ENCODE measurements around the gene CEP112.

Gene CEP112

GRCh38 chr17:66152756-66153155 is 39.2 kb downstream of the CEP112 start:
- Histone ChIP-seq H3K27ac (ENCODE audit: low read depth, low read length) (no peak overlapping the region), H3F3A (ENCODE audit: insufficient read depth) (no peaks in the 10 kb centered on the region), H3K79me2 (ENCODE audit: insufficient read depth, low read length) (no peaks in the 10 kb centered on the region), H3K4me2 (ENCODE audit: low read depth, low read length, poor library complexity, severe bottlenecking) (no peak overlapping the region), H3K9ac (ENCODE audit: low read length) (no peak overlapping the region), H3K27me3 (ENCODE audit: low read length) (no peaks in the 10 kb centered on the region), H2AFZ (ENCODE audit: low read depth, low read length, severe bottlenecking) (no peak overlapping the region), H4K20me1 (ENCODE audit: low read depth, low read length) (no peaks in the 10 kb centered on the region), H3K9me3 (ENCODE audit: insufficient read depth, low read length) (no peaks in the 10 kb centered on the region), H3K9me2 (replicated peaks; ENCODE audit: insufficient read depth, low read length) (no peaks in the 10 kb centered on the region), H3K4me3 (ENCODE audit: insufficient read depth, low read length, poor library complexity, severe bottlenecking) (no peak overlapping the region), H3K36me3 (ENCODE audit: low read length) (no peaks in the 10 kb centered on the region)
- TF ChIP-seq EZH2phosphoT487 (conservative IDR thresholded peaks at IDR 0.05; ENCODE audit: low read length) (no peak), CTCF (IDR thresholded peaks at IDR 0.05; ENCODE audit: insufficient read depth, low read length, poor library complexity, severe bottlenecking) (no peak)

GRCh38 chr17:66150708-66151107 is 41.2 kb downstream of the CEP112 start:
- no peaks in the 10 kb centered on the region for H4K20me1 ChIP-seq (ENCODE audit: low read depth, low read length)
- no peaks in the 10 kb centered on the region for H3K36me3 ChIP-seq (ENCODE audit: low read length)
- no peak overlapping the region for H2AFZ ChIP-seq (ENCODE audit: low read depth, low read length, severe bottlenecking)
- H3K9ac ChIP-seq (ENCODE audit: low read length) = no peak overlapping the region
- H3K9me3 ChIP-seq (ENCODE audit: insufficient read depth, low read length) = no peaks in the 10 kb centered on the region
- H3K79me2 ChIP-seq (ENCODE audit: insufficient read depth, low read length) = no peaks in the 10 kb centered on the region
- no peaks in the 10 kb centered on the region for H3F3A ChIP-seq (ENCODE audit: insufficient read depth)
- no peaks in the 10 kb centered on the region for H3K9me2 ChIP-seq (replicated peaks; ENCODE audit: insufficient read depth, low read length)
- no peak overlapping the region for H3K4me3 ChIP-seq (ENCODE audit: insufficient read depth, low read length, poor library complexity, severe bottlenecking)
- H3K4me2 ChIP-seq (ENCODE audit: low read depth, low read length, poor library complexity, severe bottlenecking) = no peak overlapping the region
- H3K27ac ChIP-seq (ENCODE audit: low read depth, low read length) = no peak overlapping the region
- no peaks in the 10 kb centered on the region for H3K27me3 ChIP-seq (ENCODE audit: low read length)
- TF ChIP-seq CTCF (IDR thresholded peaks at IDR 0.05; ENCODE audit: insufficient read depth, low read length, poor library complexity, severe bottlenecking) (no peak), EZH2phosphoT487 (conservative IDR thresholded peaks at IDR 0.05; ENCODE audit: low read length) (no peak)

GRCh38 chr17:66149562-66149961 is 42.4 kb downstream of the CEP112 start:
- Histone ChIP-seq H4K20me1 (ENCODE audit: low read depth, low read length) (no peaks in the 10 kb centered on the region), H3K9me2 (replicated peaks; ENCODE audit: insufficient read depth, low read length) (no peaks in the 10 kb centered on the region), H3K4me3 (ENCODE audit: insufficient read depth, low read length, poor library complexity, severe bottlenecking) (no peak overlapping the region), H3K27me3 (ENCODE audit: low read length) (no peaks in the 10 kb centered on the region), H3F3A (ENCODE audit: insufficient read depth) (no peaks in the 10 kb centered on the region), H3K9me3 (ENCODE audit: insufficient read depth, low read length) (no peaks in the 10 kb centered on the region), H3K79me2 (ENCODE audit: insufficient read depth, low read length) (no peaks in the 10 kb centered on the region), H3K27ac (ENCODE audit: low read depth, low read length) (no peak overlapping the region), H3K4me2 (ENCODE audit: low read depth, low read length, poor library complexity, severe bottlenecking) (no peak overlapping the region), H3K36me3 (ENCODE audit: low read length) (no peaks in the 10 kb centered on the region), H2AFZ (ENCODE audit: low read depth, low read length, severe bottlenecking) (no peak overlapping the region), H3K9ac (ENCODE audit: low read length) (no peak overlapping the region)
- TF ChIP-seq CTCF (IDR thresholded peaks at IDR 0.05; ENCODE audit: insufficient read depth, low read length, poor library complexity, severe bottlenecking) = no peak

- Histone ChIP-seq H2AFZ (ENCODE audit: low read depth, low read length, severe bottlenecking) (no peak overlapping the region), H3K27ac (ENCODE audit: low read depth, low read length) (no peak overlapping the region), H3K27me3 (ENCODE audit: low read length) (no peaks in the 10 kb centered on the region), H3K9ac (ENCODE audit: low read length) (no peak overlapping the region), H3K9me2 (replicated peaks; ENCODE audit: insufficient read depth, low read length) (0 out of 2 replicates have a peak, but pooled peaks cover 2% of the 10 kb centered on the region), H4K20me1 (ENCODE audit: low read depth, low read length) (no peaks in the 10 kb centered on the region), H3F3A (ENCODE audit: insufficient read depth) (no peaks in the 10 kb centered on the region), H3K9me3 (ENCODE audit: insufficient read depth, low read length) (no peaks in the 10 kb centered on the region), H3K4me2 (ENCODE audit: low read depth, low read length, poor library complexity, severe bottlenecking) (no peak overlapping the region), H3K4me3 (ENCODE audit: insufficient read depth, low read length, poor library complexity, severe bottlenecking) (no peak overlapping the region), H3K36me3 (ENCODE audit: low read length) (no peaks in the 10 kb centered on the region), H3K79me2 (ENCODE audit: insufficient read depth, low read length) (no peaks in the 10 kb centered on the region)
- TF ChIP-seq EZH2phosphoT487 (conservative IDR thresholded peaks at IDR 0.05; ENCODE audit: low read length) (no peak), CTCF (IDR thresholded peaks at IDR 0.05; ENCODE audit: insufficient read depth, low read length, poor library complexity, severe bottlenecking) (no peak)
These were observed 45.5 kb downstream of the CEP112 start for GRCh38 chr17:66146394-66146793.

All from SU-DHL-6 (cell line).